GM21515 (cell line): ENCODE measurements around the gene SPTBN1.
"Not testable (repeated sequence)": the region's sequence is repeated elsewhere in the genome, so short reads cannot be mapped to it uniquely, and the experiment has no call there.

ENCODE experiments used
- ATAC-seq: cut with Tn5 transposase; IDR thresholded peaks from one replicate; pipeline ENCODE4 v1.9.1; 2021; ENCODE audit not compliant: unreplicated experiment

The SPTBN1 gene

DNA sequence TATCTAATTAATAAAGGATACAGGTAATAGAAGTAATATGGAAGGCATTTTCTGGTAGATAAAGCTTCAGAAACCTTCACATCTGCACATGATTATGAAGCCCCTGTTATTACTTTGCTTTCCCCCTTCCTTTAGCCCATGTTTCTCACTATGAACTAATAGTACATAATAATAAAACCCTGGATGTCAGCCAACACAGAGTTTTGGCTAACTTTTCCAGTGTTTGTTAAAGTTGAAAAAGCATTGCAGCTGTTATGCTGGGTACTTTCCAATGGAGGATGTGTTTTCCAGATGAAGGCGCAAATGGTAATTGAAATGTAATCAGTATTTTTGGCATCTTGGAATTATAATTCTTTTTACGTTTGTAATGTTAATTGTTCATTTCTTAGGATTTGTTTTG is 43.5 kb downstream of the SPTBN1 start:
- no peak for ATAC-seq

DNA sequence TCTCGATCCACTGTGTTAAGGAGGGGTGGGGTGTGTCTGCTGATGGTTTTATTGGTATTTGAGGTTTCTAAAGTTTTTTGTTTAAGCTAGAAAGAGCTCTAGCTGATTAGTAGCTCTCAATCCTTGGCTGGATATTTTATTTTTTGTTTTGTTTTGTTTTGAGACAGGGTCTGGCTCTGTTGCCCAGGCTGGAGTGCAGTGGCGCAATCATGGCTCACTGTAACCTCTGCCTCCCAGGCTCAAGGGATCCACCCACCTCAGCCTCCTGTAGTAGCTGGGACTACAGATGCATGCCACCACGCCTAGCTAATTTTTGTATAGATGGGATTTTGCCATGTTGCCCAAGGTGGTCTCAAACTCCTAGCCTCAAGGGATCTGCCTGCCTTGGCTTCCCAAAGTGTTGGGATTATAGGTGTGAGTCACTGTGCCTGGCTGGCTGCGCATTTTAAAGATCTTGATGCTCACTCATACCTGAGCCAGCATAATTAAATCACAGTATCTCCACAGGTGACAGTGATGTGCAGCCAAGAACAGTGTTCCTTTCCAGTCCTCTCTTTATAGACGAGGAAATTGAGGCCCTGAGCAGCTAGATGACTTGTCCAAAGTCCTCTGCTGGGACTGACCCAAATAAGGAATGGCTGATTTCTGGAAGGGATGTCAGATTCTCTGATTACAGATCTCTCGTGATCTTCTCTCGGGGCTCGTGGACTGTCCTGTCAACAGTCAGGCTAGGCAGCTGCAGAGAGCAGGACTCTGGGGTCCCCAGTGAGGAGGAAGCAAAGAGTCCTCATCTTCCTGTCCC is 44.5 kb downstream of the SPTBN1 start:
- no peak for ATAC-seq

DNA sequence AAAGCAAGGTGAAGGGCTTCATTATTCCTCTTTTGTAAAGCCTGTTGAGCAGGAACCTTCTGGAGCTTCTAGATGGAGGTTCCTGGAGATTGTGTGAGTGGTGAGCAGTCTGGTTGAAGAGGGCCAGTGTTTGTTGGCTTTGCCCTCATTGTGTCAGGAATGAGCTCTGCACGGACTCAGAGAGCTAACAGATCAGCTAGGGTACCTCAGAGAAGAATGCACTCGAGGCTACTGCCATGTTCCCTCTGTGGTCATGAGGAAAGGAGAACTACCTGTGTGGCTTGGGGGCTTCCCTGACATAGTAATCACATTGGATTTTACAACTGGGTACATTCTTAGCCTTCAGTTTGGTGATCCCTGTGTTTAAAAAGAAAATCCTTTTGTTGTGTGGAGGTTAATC is 46.6 kb downstream of the SPTBN1 start:
- ATAC-seq, result no peak

DNA sequence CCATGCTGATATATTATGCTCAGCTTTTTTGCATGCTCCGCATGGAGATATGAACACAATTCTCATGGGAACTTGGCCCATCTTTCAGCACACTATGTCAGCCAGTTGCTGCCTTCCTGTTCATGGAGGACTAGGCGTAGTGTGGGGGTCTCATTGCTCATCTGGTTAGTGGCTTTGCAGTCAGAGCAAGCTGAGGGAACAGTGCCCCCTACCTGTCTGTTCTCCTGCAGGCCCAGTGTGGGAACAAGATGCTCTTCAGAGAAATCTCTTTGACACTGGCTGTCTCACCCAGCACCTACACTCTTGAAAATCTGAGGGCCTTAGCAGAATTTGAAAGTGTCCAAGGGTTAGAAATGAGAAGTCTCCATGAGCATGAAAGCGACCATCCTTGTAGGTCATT is 47.1 kb downstream of the SPTBN1 start:
- no peak for ATAC-seq

DNA sequence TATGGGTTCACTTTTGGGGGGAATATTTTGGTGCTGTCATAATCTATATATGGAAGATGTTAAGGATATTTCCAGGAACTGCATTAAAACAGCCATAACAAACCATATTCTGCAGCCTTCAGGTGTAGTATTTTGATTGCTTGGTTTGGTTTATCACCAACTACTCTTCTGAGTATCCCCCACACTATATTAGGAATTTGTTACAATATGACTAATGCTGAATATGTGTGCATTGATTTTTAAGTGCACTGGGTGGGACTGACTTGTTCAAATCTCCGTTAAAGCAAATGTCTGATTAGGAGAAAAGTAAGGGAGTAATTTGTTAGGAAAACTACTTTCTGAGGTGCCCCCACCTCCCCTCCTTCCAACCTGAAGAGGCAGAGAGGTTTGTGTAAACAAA is 47.7 kb downstream of the SPTBN1 start:
- ATAC-seq, result no peak

DNA sequence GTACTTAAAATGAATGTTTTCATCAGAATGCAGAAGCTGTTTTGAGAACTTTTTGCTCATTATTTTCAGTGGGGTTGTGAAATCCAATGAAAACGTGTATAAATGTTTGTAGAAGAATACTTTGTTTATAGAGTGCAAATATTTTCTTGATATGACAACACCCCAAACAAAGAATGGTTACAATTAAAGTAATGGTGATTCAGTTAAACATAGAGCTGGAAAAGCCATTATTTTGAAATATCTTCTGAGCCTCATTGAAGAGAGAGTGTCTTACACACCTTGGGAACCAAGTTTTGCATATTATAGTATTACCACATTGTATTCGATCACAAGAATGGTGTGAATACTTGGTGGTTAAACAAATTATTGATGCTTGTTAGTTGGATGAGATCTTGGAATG is 48.7 kb downstream of the SPTBN1 start:
- ATAC-seq, result no peak

DNA sequence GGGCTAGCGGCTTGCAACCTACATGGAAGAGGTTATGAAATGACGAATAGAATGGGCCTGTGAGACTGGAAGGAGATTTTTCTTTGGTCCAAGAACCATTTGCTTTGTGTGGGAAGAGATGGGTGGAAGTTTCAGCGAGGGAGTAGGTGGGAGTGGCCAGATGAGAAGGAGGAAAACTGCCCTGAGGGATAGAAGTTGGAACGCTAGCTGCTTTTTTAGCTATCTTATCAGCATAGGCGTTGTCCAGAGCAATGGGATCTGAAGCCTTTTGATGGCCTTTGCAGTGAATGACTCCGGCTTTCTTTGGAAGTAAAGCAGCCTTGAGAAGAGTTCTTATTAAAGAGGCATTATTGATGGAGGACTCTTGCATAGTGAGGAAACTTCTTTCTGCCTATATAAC is 52.4 kb downstream of the SPTBN1 start:
- no peak for ATAC-seq

DNA sequence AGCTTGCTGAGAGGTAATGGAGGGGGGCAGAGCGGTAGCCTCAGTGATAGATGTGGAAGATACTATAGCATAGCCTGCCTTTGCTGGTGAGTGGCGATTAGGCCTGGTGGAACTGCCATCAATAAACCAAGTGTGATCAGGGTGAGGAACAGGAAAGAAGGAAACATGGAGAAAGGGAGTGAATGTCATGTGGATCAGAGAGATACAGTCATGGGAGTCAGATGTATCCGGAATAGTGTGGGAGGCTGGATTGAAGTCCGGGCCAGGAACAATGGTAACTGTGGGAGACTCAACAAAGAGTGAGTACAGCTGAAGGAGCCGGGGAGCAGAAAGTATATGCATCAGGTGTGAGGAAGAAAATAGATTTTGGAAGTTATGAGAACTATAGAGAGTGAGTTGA is 52.9 kb downstream of the SPTBN1 start:
- not testable (repeated sequence) for ATAC-seq

DNA sequence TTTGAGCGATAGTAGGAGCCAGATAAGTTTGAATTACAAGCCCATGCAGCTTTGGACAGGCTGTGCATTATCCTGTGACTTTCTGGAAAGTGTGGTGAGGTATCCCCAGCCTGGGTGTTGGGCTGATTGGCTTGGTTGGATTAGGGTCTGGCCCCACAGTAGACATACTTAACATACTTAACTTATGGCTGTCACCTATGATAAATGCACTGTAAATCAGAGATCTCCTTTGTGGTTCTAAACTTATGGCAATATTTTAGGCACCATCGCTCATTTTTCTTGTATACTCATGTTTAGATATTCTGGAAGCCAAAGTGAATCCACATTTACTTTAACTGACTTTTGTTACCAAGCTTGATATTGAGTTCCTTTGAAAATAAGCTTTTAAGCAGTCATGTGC is 54.8 kb downstream of the SPTBN1 start:
- no peak for ATAC-seq

DNA sequence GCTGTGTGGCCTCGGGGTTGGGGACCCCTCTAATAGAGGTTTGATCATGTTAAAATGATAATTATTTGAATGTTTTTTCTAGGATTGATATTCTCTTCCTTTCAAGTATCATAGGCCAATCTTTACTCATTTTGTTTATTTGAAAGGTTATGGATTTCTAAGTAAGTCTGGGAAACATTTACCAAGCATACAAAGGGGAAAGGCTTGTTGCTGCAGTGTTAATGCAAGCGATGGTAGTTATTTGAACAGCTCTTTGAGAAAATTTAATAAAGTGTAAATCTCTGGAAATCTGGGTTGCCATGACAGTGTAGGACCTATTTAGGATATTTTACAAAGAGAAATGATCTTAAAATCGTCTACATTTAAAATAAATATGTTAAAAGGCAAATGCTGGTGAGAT is 56.1 kb downstream of the SPTBN1 start:
- no peak for ATAC-seq

DNA sequence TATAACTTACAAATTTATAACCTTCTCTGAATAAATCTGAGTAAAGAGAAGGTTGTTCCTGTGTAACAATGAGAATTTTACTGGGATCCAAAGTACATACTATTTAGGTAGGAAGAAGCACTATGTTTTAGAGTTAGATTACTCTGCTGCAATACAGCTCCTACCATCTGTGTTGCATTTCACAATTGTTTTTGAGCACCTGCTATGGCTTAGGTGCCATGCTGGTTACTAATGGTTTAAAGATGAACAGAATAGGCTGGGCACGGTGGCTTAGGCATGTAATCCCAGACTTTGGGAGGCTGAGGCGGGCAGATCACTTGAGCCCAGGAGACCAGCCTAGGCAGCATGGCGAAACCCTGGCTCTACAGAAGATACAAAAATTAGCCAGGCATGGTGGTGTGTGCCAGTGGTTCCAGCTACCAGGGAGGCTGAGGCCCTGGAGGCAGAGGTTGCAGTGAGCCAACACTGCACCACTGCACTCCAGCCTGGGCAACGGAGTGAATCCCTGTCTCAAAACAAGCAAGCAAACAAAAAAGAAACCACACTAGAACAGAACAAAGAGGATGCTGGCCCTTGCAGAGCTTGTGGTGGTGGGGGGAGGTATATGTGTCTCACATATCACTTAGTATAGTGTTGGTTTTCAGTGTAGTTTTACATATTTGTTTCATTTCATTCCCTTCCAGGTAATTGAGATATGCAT is 56.7 kb downstream of the SPTBN1 start:
- ATAC-seq, result no peak

DNA sequence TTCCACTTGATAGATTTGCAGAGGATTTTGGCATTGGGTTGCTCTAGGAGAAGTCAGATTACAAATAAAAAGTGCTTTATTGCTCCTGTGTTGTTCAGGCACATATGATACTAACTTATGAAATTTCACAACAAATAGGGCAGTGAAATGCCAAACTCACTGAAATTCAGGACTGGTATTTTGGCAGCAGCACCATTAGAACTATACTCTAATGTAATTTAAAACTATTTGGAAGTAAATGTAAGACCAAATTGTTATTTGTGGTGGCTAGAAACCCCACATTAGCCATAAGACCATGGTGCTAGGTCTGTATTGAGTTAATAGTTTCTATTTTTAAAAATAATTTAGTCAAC is 57.2 kb downstream of the SPTBN1 start:
- ATAC-seq, result no peak

DNA sequence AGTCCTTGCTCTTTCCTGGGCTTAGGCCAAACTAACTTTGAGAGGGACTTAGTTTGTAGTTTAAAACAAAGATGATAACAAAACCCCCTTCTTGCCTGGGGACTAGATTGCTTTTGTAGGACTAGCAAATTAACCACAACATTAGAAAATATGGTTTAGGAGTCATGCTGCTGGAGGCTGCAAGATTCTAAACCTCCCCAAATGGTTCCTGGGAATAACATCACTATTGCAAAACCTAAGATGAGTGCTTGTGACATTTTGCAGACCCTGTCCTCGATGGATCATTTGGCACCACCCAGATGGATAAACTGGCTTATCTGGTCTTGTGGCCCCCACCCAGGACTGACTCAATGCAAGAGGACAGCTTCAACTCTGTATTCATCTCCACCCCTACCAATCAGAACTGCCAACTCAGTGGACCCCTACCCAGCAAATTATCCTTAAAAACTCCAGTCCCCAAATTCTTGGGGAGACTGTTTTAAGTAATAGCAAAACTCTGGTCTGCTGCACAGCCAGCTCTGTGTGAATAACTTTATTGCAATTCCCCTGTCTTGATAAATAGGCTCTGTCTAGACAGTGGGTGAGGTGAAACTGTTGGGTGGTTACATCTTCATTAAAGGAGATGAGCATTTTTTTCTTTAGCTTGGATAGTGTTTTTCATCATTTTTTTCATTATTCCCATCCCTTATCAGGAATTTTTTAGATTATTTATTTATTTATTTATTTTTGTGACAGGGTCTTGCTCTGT is 58.9 kb downstream of the SPTBN1 start:
- no peak for ATAC-seq

DNA sequence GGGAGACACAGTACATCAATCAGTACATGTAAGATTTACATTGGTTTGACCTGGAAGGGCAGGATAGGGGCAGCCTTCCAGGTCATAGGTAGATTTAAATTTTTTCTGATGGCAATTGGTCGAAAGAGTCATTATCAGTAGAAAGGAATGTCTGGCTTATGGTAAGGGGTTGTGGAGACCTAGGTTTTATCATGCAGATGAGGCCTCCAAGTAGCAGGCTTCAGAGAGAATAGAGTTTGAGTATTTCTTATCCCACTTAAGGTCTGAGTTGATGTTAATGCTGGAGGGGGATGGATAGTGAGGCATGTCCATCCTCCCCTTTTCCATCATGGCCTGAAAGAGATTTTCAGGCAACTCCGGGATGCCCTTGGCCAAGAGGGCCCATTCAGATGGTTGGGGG is 60.7 kb downstream of the SPTBN1 start:
- no peak for ATAC-seq

DNA sequence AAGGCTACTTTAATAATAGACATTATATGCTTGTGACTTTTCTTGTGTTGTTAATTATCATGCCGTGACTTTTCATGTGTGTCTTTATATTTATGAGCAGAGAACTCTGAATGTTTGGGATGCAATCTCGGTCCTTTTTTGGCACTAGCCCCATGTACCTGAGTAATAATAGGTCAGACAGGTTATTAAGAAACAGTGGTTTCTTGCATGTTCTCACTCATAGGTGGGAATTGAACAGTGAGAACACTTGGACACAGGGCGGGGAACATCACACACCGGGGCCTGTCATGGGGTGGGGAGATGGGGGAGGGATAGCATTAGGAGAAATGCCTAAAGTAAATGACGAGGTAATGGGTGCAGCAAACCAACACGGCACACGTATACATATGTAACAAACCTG is 61.9 kb downstream of the SPTBN1 start:
- ATAC-seq, result not testable (repeated sequence)

DNA sequence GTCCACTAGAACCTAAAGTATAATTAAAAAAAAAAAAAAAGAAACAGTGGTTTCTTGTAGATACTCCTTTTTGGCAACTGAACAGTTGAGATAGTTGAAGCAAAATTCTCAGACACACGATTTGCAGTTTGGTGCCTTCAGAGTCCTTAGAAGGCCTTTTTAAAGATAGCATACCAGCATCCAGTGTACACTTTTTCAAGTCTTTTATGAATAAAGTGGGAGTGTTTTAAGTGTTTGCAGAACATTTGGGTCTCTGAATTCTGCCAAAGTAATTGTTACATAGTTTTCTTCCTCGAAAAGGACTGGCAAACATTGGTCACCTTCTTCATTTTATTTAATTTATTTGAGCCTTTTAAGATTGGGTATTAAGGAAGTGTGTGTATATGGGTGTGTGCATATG is 62.3 kb downstream of the SPTBN1 start:
- ATAC-seq, result no peak

DNA sequence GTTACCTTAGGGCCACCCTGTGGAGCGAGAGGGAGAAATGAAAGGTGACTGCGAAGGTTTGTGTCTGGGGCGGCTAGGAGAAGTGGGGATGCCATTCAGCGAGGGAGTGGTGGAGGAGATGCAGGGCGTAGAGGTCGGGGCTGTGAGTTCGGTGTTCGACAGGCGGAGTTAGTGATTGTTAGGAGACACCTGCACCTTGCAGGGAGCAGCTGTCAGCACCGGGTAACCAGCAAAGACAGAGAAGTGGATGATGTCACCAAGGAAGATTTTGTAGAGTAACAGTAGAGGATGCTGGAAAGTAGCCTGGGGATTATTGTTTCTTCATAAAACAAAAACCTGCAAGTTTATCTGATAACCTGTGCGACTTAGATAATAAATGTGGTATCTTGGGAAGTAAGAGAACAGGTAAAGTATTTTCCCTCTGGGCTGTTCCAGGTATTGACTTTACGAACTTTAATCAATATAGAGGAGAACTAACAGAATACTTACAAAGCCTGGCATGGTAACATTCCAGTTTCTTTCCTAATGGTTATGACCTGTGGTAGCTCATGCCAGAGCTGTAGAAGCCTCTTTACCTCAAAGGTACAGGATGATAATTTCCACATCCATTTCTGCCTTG is 63.8 kb downstream of the SPTBN1 start:
- ATAC-seq, result no peak

DNA sequence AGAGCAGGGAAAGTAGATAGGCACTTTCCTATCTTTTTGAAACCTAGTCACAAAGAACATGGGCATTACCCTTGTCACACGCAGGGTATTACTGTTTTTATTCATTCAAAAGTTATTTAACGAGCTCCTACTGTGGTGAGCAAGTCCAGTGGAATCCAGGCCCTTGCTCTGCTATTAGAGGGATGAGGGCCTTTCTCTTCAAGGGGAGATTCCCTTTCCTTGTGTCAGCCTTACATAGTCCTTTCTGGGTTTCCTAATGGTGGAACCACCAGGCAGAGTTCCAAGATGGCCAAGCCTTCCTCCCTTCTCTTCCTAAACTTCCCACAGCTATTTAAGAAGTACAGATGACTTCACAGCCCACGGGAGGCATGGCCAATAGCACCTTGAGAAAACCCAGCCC is 64.6 kb downstream of the SPTBN1 start:
- ATAC-seq, result no peak

DNA sequence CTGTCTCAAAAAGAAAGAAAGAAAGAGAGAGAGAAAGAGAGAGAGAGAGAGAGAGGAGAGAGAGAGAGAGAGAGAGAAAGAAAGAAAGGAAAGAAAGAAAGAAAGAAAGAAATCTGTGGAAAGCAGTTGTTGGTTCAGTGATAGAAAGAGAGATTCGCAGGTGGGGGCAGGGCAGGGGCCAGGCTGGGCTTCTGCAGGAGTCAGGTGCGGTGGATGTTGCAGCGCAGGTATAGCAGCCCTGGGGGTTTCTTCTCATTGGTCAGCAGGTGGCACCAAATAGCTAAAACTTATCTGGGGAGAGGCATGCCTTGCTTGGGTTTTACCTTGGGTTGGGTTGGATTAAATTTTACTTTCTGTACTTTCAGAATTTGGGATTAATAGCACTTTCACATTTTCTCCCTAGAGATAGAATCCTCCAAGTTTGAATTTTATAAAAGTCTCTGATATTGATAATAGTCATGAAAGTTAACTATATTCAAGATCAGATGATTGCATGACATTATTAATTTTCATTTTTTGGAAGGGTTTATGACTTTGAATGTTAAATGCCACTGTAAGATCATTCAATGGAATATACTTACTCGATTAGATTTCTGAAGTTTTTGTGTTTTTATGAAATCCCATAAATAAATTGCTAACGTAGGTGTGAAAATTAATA is 66.6 kb downstream of the SPTBN1 start:
- ATAC-seq, result peak; percentile 80

DNA sequence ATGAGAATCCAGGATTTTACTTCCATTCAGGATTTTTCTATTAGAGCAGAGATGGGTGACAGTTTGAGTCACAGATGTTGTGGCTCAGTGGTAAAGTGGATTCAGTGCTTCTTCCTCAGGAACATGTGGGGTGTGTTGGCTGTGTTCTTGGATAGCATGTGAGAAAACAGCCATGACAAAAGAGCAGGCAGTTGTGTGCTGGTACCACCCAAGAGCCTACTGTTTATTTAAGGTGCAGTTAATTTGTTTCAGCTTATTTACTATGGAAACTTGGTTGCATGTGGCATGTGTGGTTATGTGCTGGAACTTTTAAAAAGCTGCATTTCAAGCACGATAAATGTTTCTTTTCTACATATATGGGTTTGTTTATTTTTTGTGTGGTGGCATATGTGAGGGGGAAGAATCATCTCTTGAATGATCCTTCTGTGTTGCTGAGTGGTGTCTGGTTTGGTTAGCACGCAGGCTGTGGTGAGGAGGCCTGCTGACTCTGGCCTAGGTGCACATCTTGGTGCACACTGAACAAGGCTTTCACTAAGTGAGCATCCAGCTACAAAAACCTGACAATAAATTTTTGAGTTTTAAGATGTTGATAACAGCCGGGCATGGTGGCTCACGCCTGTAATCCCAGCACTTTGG is 67.3 kb downstream of the SPTBN1 start:
- ATAC-seq, result no peak
